TTC549 (cell line): ENCODE data around the gene ADAMTS14.

ENCODE experiments used
- FAIRE-seq: peaks from 2 replicates; lab custom pipeline; 2012; peaks lifted over from hg19 to GRCh38; lab: Jason Lieb, UNC

ADAMTS14 gene

DNA sequence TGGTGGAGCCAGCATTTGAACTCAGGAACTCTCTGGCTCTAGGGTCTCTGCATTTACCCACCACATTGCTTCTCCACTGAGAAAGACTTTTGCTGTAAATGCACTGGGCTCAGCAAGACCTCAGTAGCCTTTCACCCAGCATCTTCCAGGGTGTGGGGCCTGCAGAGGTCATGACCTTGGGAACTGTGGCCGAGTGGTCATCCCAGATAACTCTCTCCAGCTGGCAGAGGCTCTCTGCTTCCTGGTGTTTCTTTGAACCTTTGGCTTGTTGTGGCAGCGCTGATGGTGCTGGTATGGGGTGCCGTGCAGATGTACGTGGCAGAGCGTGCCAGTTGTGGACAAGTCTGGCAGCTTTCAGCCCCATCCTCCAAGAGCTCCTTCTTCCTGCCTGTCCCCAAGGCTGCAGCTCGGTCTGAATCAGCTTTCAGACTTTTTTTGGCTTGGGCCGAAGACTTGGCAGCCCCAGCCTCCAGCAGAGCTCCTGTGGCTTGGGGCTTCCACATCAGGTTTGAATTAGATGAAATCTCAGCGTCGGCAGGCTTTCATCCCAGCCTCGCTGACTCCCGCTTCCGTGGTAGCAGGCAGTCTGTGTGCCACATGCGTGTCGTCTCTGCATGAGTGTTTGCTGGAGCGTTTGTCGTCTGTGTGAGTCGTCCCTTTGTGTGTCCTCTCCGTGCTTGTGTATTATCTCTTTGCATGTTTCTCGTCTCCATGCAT lies 21.5 kb downstream of the ADAMTS14 start:
- FAIRE-seq, result no peak

GRCh38 chr10:70694418-70695141 lies 22.3 kb downstream of the ADAMTS14 start:
- no peak for FAIRE-seq

- FAIRE-seq, result no peak
Observed at GRCh38 chr10:70695241-70696030, 23.1 kb downstream of the ADAMTS14 start.

DNA sequence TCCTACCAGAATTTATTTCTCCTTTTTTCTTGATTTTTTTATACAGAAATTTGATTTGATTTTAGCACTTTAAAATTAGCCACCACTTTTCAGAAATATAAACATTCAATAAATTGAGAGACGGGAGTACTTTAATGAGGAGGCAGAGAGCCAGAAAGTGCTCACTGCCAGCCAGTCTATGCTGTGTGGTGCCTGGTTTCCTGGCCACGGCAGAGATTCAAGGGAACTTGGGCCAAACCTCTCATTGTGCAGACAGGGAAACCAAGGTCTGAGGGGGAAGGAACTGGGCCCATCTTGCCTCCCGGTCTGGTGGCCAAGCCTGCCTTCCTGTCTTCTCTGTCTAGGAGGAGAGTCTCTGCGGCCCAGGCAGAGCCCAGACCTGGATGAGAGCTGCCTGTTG lies 25.9 kb downstream of the ADAMTS14 start:
- no peak for FAIRE-seq

- FAIRE-seq, result no peak
Observed at GRCh38 chr10:70699063-70699658, 26.9 kb downstream of the ADAMTS14 start.

GRCh38 chr10:70699659-70700174 lies 27.4 kb downstream of the ADAMTS14 start:
- no peak for FAIRE-seq

DNA sequence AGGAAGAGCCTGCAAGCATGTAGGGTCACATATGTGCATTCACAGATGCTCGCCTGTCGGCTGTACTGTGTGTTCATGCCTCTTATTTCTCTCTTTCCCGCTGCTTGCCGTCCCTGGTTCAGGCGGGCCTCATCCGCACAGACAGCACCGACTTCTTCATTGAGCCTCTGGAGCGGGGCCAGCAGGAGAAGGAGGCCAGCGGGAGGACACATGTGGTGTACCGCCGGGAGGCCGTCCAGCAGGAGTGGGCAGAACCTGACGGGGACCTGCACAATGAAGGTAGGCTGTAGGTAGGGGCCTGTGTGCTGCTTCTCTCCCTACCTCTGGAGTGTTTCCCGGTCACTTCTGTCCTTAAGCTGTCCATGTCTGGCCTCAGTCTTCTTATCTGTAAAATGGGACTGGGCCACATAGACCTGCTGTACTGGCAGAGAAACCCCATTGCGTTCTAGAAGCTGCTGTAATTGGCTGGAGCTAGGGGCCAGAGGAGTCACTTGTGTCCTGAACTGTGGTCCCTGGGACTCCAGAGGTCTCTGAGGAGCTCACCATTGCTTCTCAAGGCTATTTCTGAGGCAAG lies 30.0 kb downstream of the ADAMTS14 start:
- FAIRE-seq, result no peak

DNA sequence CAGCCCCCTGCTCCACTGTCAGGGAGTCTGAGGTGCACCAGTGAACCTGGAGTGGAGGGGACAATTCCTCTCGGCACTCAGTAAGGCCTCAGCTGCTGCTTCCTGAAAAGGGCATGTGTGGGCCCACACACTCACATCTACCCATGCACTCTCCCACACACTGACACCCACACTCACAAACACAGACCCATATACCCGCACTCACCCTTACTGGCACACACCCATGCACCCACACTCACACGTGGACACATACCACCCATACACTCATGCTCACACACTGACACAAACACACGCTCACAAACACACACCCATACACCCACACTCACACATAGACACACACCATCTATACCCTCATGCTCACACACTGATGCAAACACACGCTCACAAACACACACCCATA lies 31.9 kb downstream of the ADAMTS14 start:
- FAIRE-seq, result no peak

- no peak for FAIRE-seq
Observed at GRCh38 chr10:70705121-70705861, 33.0 kb downstream of the ADAMTS14 start.

DNA sequence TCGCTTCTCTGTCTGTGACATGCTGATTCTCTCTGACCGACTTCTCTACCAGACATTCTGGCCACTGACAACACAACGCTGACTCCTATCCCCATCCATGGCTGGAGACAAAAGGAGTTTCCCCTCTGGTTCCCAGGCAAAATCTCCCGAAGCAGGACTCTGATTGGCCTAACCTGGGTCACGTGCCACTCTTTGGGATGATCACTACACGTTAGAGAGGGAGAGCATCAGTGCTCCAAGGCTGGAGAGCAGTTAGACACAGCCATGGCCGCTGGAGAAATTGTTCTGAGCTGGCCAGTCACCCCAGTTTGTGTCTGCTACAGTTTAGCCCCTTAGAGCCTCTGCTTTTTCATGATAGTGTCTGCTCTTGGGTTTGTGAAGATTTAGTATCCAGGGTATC lies 38.9 kb downstream of the ADAMTS14 start:
- FAIRE-seq, result no peak

DNA sequence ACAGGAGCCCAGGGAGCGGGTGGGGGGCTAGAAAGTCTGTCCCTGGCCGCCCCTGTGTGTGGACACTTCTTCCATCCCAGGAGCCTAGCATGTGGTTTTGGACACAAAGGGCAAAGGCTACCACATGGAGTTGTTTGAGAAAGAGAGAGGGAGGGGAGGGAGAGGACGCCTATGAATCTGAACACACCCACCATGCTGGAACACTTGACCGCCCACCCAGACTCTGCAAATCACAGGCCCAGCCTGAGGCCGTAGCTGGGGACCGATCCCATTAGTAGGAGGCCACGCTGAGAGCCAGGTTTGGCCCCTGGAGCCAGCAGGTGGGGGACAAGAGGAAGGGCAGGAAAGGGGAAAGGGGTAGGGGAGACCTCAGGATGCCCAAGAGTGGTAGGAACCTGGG lies 39.6 kb downstream of the ADAMTS14 start:
- no peak for FAIRE-seq

- FAIRE-seq, result no peak
Observed at GRCh38 chr10:70714245-70714644, 41.9 kb downstream of the ADAMTS14 start.

GRCh38 chr10:70714951-70715350 lies 42.6 kb downstream of the ADAMTS14 start:
- no peak for FAIRE-seq

DNA sequence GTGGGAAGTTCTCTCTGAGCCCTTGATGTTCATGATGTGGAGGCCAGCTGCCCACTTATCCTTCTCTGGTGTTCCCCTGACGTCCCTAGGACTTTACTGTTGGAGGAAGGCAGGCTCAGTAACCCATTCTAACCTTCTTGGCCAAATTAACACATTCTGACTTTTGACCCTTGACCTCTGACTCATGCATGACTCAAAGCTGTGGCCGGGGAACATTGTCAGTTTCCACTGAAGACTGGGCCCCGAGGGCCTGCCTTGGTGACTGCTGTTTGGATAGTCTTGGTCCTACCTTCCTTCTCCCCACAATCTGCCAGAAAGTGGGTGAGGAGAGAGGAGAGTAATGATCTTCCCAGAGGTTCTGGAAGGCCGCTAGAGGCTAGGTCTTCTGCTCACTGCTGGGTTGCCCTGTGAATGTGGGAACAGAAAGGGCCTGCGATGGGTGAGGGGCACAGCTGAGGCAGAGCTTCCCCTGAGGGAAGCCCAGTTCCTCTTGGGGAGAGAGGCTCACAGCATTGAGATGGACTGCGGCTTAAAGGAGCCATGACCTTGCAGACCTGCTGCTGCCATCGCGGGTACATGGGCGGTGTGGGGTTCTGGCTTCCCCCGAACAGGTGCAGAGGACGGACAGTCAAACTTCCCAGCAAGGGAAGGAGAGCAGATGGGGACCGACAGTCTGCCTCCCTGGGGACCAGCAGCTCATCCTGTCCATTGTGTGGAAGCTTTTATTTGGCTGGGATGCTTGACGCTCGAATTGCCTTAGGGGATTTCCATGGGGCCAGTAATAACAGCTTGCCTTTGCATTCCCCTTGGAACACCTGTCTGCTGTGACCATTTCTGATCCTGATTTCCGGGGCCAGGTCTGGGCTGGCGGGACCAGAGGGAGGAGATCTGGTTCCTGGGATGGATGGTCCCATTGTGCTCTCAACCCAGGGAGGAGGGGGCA lies 43.8 kb downstream of the ADAMTS14 start:
- FAIRE-seq, result no peak

GRCh38 chr10:70722820-70723424 lies 50.6 kb downstream of the ADAMTS14 start:
- FAIRE-seq, result no peak

DNA sequence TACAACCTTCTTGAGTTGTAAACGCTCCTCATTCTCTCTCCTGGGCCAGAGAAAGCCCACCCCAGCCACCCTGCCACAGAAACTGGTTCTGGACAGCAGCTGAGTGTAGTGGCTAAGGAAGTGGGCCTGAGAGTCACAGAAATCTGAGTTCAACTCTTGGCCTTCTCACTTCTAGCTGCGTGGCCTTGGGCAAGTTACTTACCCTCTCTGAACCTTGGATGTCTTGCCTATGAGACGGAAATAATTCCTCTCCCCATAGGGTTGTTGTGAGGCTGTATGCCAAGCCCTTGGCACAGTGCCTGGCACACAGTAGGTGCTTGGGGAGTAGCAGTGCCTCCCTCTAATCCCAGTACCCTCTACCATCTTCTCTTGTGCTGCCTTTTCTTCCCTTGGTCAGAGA lies 51.5 kb downstream of the ADAMTS14 start:
- no peak for FAIRE-seq

DNA sequence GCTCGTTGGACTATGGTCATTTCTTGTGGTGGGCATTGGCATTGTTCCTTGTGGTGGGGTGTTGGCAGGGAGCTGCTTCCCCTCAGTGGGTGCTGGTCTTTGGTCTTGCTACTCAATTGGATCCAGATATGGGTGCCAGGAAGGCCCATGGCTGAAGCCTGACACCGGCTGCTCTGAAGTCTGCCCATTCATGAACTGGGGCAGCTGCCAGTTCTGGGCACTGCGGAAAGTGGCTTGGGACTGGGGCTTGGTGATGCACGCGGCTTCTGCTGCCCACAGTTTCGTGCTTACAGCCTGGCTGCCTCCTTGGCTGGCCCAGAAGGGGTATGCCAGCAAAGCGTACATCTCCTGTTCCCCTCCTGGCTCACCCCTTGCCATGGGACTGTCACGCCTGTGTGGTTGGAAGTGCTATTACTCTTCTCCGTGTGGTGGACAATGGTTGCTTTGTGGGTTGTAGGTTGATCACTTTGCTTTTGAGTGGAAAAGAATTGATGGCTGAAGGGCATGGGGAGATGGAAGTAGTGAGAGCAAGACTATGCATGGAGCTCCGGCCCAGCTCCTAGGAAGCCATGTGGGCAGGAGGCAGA lies 54.7 kb downstream of the ADAMTS14 start:
- no peak for FAIRE-seq

DNA sequence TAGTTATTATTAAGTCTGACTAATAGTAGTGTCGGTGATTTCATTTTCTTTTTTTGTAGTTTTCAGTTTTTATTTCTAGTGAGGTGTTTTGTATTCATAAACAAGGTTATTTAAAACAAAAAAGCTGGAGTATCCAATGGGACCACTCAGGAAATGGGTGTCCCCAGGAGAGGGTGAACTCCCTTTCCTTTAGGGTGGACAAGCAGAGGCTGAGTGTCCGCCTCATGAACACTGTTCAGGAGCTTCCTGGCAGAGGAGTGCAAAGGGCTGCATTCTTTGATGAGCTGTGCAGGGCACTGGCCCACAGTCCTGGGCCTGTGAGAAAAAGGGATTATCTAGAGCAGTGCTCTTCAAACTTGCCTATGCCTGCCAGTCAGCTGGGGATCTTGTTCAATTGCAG lies 56.0 kb downstream of the ADAMTS14 start:
- no peak for FAIRE-seq

- no peak for FAIRE-seq
Observed at GRCh38 chr10:70729763-70730357, 57.6 kb downstream of the ADAMTS14 start.
